ENCODE measurements around the gene HHATL. TPM values are rescaled to one million over a fixed set of nuclear protein-coding genes. Genes with fewer than 3 reads are reported as not detected.

Gene HHATL
- total RNA-seq, 1 donor from 2014 or later = not detected

- Histone ChIP-seq H3K4me3 (ENCODE audit: low read depth, low read length) (no peak overlapping the region), H3K27me3 (ENCODE audit: control insufficient read depth, insufficient read depth, low read length) (peaks cover 2% of the 10 kb centered on the region), H3K36me3 (ENCODE audit: control insufficient read depth, insufficient read depth, low read length) (no peaks in the 10 kb centered on the region)
- FAIRE-seq (no peak), DNase-seq (ENCODE audit: low read depth) (no peak)
- no peak for TF ChIP-seq CTCF (IDR thresholded peaks at IDR 0.05; ENCODE audit: insufficient read depth, low read length, severe bottlenecking)
These were observed 11.1 kb upstream of the HHATL start for GRCh38 chr3:42713747-42714146.

GRCh38 chr3:42712688-42713372, 10.2 kb upstream of the HHATL start:
- FAIRE-seq (no peak), DNase-seq (ENCODE audit: low read depth) (no peak)
- no peak for TF ChIP-seq CTCF (IDR thresholded peaks at IDR 0.05; ENCODE audit: insufficient read depth, low read length, severe bottlenecking)
- Histone ChIP-seq H3K27me3 (ENCODE audit: control insufficient read depth, insufficient read depth, low read length) (peaks cover 2% of the 10 kb centered on the region), H3K36me3 (ENCODE audit: control insufficient read depth, insufficient read depth, low read length) (no peaks in the 10 kb centered on the region), H3K4me3 (ENCODE audit: low read depth, low read length) (no peak overlapping the region)

- H3K36me3 ChIP-seq (ENCODE audit: control insufficient read depth, insufficient read depth, low read length) = no peaks in the 10 kb centered on the region
- TF ChIP-seq CTCF (IDR thresholded peaks at IDR 0.05; ENCODE audit: insufficient read depth, low read length, severe bottlenecking) = no peak
- FAIRE-seq (no peak), DNase-seq (ENCODE audit: low read depth) (no peak)
- no peak overlapping the region for H3K4me3 ChIP-seq (ENCODE audit: low read depth, low read length)
- H3K27me3 ChIP-seq (ENCODE audit: control insufficient read depth, insufficient read depth, low read length) = peaks cover 2% of the 10 kb centered on the region
These were observed 9.7 kb upstream of the HHATL start for GRCh38 chr3:42712344-42712648.

GRCh38 chr3:42711491-42712343, 9.1 kb upstream of the HHATL start:
- Histone ChIP-seq H3K4me3 (ENCODE audit: low read depth, low read length) (no peak overlapping the region), H3K36me3 (ENCODE audit: control insufficient read depth, insufficient read depth, low read length) (no peaks in the 10 kb centered on the region), H3K27me3 (ENCODE audit: control insufficient read depth, insufficient read depth, low read length) (peaks cover 2% of the 10 kb centered on the region)
- DNase-seq (ENCODE audit: low read depth) (no peak), FAIRE-seq (no peak)
- TF ChIP-seq CTCF (IDR thresholded peaks at IDR 0.05; ENCODE audit: insufficient read depth, low read length, severe bottlenecking) = no peak

GRCh38 chr3:42710323-42711021, 7.9 kb upstream of the HHATL start:
- TF ChIP-seq CTCF (IDR thresholded peaks at IDR 0.05; ENCODE audit: insufficient read depth, low read length, severe bottlenecking) = no peak
- no peak for FAIRE-seq
- Histone ChIP-seq H3K4me3 (ENCODE audit: low read depth, low read length) (no peak overlapping the region), H3K36me3 (ENCODE audit: control insufficient read depth, insufficient read depth, low read length) (no peaks in the 10 kb centered on the region), H3K27me3 (ENCODE audit: control insufficient read depth, insufficient read depth, low read length) (peaks cover 2% of the 10 kb centered on the region)
- DNase-seq (ENCODE audit: low read depth) = no peak
